ENCODE results near the gene PLPP3.

DNA sequence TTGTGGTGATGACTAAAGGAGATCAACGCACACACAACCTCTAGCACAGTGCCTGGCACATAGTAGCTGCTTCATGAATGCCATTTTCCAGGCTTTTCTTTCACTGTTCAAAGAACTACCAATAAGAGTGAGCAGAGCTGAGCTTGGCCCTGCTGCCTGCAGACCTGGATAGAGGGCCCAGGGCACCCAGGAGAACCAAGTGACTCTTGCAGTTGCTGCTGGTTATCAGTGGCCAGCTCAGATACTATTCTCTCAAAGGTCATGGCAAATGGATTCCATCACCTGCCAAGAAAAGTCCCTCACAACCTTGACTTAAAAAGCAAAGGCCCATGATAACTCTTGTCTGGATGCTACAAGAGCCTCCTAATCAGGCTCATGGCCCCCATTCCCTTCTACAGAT is 41.7 kb downstream of the PLPP3 start:
- no peak for TF ChIP-seq TAF1 (IDR thresholded peaks at IDR 0.05; ENCODE audit: borderline replicate concordance, insufficient read depth, low read length)
- TF ChIP-seq REST (IDR thresholded peaks at IDR 0.05; ENCODE audit: insufficient read depth in 1 of 2, low read depth in 2 of 2, low read length in 2 of 2) = no peak
- no peak; the same call in 1 of the 2 replicates for TF ChIP-seq POLR2AphosphoS5 (IDR thresholded peaks at IDR 0.05; ENCODE audit: low read depth, low read length)
- TF ChIP-seq SIN3A (IDR thresholded peaks at IDR 0.05; ENCODE audit: borderline replicate concordance, insufficient read depth, low read length) = no peak

All from PFSK-1 (cell line).